HepG2 (cell line): Measurements from ENCODE around the gene SLC6A5.

Source experiments
- ARHGAP35 ChIP-seq: sonication (generic); formaldehyde crosslinking; IDR thresholded peaks from 2 replicates; pipeline ENCODE4 v1.9.0; 2022; ENCODE audit warnings: mild to moderate bottlenecking, inconsistent platforms, moderate library complexity, missing genetic modification reagents, borderline replicate concordance
- FOSL2 ChIP-seq: sonication (generic); formaldehyde crosslinking; IDR thresholded peaks from 2 replicates; pipeline ENCODE4 v1.4.0; 2020; ENCODE audit warnings: missing genetic modification reagents
- GATAD2A ChIP-seq: IDR thresholded peaks from 2 replicates; pipeline ENCODE4 v1.6.1; 2016
- IRF9 ChIP-seq: sonication (generic); formaldehyde crosslinking; IDR thresholded peaks from 2 replicates; pipeline ENCODE4 v1.8.0; 2022; ENCODE audit warnings: missing genetic modification reagents, mild to moderate bottlenecking, borderline replicate concordance
- IRX3 ChIP-seq: sonication (generic); formaldehyde crosslinking; IDR thresholded peaks from 2 replicates; pipeline ENCODE4 v1.8.1; 2023; ENCODE audit warnings: mild to moderate bottlenecking, low read depth, missing genetic modification reagents, borderline replicate concordance
- POLR2A ChIP-seq, 2 experiments: IDR thresholded peaks; 2 replicates each; pipeline ENCODE4 v1.6.1; 2011; ENCODE audit warnings: low read depth in 2 of 2, low read length in 2 of 2, mild to moderate bottlenecking in 1 of 2, moderate library complexity in 1 of 2; ENCODE audit not compliant: insufficient read depth in 1 of 2
- SMARCC2 ChIP-seq: fragments of 450-650 bp; IDR thresholded peaks from 2 replicates; pipeline ENCODE4 v1.6.1; 2017; ENCODE audit warnings: antibody characterized with exemption, mild to moderate bottlenecking
- TAF1 ChIP-seq: sonication (generic); formaldehyde crosslinking; IDR thresholded peaks from 2 replicates; pipeline ENCODE4 v1.4.0; 2020; ENCODE audit warnings: missing genetic modification reagents
- ZNF263 ChIP-seq: sonication (generic); formaldehyde crosslinking; IDR thresholded peaks from 2 replicates; pipeline ENCODE4 v1.4.0; 2020; ENCODE audit warnings: missing genetic modification reagents
- ZNF546 ChIP-seq: sonication (generic); formaldehyde crosslinking; conservative IDR thresholded peaks from 2 replicates; pipeline ENCODE4 v1.8.1; 2023; ENCODE audit warnings: mild to moderate bottlenecking, missing genetic modification reagents
- ZNF841 ChIP-seq: sonication (generic); formaldehyde crosslinking; IDR thresholded peaks from 2 replicates; pipeline ENCODE4 v1.8.1; 2023; ENCODE audit warnings: missing genetic modification reagents, borderline replicate concordance
- ZSCAN9 ChIP-seq: IDR thresholded peaks from 2 replicates; pipeline ENCODE4 v1.6.1; 2016; ENCODE audit warnings: borderline replicate concordance

- TF ChIP-seq ZNF841 (CRISPR knock-in tag): no peak
- no peak for TF ChIP-seq IRF9 (CRISPR knock-in tag)
- no peak for TF ChIP-seq POLR2A (IDR thresholded peaks at IDR 0.05; ENCODE audit: insufficient read depth in 1 of 2, low read depth in 2 of 2, low read length in 2 of 2)
- no peak for TF ChIP-seq FOSL2
- no peak for TF ChIP-seq ZNF546 (CRISPR knock-in tag)
- no peak for TF ChIP-seq IRX3
- no peak for TF ChIP-seq ZNF263 (CRISPR knock-in tag)
- TF ChIP-seq ARHGAP35 (CRISPR knock-in tag): no peak
- no peak for TF ChIP-seq GATAD2A (CRISPR knock-in tag)
- no peak for TF ChIP-seq ZSCAN9 (CRISPR knock-in tag)
- no peak for TF ChIP-seq TAF1 (CRISPR knock-in tag)
- no peak for TF ChIP-seq SMARCC2
Observed at GRCh38 chr11:20640401-20640800, 41.0 kb downstream of the SLC6A5 start.
